NK-92 (cell line): Measurements from ENCODE around the gene CD8B.
A peak's percentile ranks its signal among the peaks of the same experiment; 100 is the strongest.
"Not testable (repeated sequence)": the region's sequence is repeated elsewhere in the genome, so short reads cannot be mapped to it uniquely, and the experiment has no call there.

Experiments used
- DNase-seq: peaks from one replicate; lab custom pipeline; 2025; ENCODE audit not compliant: unreplicated experiment; lab: John Stamatoyannopoulos, UW

CD8B gene

DNA sequence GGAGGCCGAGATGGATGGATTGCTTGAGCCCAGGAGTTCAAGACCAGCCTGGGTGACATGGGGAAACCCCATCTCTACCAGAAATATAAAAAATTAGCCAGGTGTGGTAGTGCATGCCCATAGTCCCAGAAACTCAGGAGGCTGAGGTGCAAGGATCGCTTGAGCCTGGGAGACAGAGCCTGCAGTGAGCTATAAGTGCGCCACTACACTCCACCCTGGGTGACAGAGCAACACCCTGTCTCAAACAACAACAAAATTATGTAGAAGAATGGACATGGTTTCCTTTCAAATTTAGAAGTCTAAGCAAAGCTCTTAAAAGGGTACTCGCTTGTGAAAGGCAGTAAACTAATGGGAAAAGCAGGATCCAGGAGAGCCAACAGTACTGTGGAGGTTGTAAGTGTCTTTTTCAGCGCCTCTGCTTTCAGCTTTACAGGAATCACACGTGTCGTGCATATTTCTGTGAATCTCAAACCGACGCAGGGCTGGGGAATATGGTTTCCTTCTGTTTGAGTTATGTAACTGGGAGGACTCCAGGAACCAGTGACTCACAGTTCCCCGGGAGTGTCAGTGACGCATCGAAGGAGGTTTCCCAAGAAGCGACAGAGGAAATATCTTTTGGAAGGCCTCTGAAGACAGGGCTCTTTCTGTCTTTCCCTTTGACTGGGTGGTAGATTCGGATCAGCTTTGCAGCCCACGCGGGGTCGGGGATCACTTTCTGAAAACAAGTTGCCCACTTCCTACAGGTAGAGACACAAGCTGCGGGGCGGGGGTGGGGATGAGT is 24.6 kb downstream of the CD8B start:
- peak; percentile 3 for DNase-seq

DNA sequence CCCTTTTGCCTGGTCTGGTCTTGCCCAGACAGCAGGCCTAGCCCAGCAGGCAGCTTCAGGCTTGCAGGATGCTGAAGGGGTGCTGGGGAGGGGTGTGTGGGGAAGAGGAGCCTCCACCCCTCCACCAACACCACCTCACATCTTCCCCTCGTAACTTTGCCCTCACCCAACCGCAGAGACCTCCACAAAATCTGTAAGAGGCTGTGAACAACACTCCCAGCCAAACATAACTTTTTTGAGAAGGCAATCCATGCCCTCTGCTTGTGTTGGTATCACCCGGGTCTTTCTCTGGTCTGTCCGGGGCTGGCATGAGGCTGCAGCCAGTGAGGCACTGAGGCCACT is 26.2 kb downstream of the CD8B start:
- not testable (repeated sequence) for DNase-seq

DNA sequence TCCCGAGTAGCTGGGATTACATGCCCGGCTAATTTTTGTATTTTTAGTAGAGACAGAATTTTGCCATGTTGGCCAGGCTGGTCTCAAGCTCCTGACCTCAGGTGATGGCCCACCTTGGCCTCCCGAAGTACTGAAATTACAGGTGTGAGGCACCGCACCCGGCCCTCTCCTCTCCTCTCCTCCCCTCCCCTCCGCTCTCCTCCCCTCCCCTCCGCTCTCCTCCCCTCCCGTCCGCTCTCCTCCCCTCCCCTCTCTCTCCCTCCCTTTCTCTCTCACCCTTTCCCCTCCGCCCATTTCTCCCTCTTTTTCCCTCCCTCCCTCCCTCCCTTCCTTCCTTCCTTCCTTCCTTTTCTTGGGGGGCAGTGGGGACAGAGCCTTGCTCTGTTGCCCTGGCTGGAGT is 28.4 kb downstream of the CD8B start:
- DNase-seq: no peak

DNA sequence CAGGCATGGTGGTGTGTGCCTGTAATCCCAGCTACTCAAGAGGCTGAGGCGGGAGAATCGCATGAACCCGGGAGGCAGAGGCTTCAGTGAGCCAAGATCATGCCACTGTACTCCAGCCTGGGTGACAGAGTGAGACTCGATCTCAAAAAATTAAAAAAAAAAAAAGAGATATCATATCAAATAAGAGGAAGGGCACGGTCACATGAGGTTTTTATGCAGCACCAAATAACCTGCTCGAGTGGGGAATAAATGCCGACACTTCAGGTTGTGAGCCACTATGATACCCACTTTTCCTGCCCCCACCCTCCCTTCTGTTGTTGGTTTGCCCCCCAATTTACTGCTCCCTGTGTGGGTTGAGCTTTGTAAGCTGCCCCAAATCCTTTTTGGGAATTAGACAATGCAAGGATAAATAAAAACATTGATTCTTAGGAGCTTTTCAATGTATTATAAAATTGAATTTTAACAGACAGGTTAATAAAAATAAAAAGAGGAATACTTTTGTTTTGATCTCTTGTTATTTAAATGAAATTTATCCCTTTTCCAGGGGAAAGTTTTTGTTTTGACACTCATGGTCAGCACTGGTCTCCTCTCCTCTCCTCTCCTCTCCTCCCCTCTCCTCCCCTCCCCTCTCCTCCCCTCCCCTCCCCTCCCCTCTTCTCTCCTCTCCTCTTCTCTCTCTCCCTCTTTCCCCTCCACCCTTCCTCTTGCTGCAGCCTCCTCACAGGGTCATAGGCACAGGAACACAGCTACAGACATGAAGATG is 29.2 kb downstream of the CD8B start:
- DNase-seq: no peak

DNA sequence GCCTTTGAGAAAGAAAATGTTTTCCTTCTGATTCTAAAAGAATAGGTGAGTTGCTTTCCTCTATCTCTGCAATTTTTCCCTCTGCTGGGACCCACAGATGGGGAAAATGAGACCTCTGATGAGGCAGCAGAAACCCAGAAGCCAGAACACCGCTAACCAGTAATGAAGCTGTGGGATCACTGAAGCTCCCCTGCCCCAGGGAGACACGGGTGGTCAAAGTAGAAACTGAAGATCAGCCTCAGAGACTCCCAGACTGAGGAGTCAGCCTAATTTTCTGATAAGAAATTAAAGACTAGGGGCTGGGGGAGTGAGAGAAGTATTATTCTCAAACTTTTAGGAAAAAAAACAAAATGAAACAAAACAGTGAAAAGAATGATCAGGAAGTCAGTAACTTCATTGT is 30.1 kb downstream of the CD8B start:
- no peak for DNase-seq

DNA sequence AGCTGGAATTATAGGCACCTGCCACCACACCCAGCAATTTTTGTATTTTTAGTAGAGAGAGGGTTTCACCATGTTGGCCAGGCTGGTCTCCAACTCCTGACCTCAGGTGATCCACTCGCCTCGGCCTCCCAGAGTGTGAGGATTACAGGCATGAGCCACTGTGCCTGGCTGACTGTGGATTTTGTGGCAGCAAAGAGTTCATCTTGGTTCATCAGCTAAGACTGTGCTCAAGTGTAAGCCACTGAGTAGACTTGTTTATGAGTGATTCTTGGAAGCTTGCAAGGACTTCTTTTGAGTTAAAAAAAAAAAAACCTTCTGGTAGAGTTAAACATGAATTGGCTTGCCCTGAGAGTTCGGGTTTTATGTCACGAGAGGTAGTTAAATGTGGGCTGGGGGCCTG is 34.7 kb downstream of the CD8B start:
- no peak for DNase-seq

DNA sequence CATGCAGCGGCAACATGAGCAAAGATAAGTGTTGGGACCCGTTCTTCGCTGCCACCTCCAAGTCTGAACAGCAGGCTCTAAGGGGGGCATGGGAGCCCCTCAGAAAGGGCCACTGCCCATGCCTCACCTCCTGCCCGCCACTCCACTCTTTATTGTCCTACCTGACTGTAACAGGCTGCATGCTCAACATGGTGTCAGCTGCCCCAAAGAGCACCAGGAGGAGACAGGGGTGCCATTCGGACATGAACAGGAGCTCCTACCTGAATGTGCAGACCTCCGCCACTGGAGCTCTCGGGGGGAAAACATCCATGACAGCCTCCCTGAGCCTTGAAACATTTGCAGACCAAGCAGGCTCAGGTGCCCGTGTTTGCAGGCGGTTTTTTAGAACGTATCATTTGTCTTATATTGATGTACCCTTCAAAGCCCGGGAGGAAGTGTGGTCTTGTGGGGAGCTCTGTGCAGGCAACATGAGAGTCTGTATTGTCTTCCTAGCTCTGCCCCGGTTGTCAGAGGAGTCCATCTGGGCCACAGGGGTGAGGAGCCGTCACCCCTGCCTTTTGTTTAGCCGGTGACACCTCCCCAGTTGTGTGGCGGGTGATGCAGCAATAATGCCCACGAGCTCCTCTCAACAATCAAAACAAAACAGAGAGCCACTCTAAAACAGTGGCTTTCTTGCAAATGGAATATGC is 35.8 kb downstream of the CD8B start:
- no peak for DNase-seq

DNA sequence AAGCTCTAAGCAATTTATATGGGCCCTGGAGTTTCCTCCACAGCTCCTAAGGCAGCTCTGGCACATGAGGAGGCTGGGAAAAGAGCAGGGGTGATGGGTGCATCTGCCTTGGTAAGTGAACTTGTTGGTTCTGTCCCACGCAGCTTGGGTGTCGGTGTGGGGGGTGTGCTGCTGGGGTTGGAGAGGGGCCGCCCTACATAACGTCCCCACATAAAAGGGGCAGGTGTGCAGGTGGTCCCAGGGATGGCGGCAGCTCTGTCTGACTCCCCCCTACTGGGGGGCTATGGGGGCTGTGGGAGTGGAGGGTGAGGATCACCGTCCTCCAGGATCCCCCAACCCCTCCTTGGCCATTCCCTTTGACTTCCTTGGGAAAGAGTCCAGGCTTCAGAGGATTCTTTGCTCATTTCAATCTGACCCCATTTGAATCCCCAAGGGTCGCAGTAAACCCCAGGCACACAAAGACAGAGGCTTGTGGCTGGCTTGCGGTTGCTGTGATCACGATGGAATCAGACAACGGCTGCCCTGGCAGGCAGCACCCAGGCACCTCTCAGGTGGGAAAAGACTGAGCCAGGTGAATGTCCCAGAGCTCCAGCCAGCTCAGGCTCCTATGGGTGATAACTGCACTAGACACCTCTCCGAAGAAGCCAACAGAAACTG is 36.5 kb downstream of the CD8B start:
- no peak for DNase-seq

DNA sequence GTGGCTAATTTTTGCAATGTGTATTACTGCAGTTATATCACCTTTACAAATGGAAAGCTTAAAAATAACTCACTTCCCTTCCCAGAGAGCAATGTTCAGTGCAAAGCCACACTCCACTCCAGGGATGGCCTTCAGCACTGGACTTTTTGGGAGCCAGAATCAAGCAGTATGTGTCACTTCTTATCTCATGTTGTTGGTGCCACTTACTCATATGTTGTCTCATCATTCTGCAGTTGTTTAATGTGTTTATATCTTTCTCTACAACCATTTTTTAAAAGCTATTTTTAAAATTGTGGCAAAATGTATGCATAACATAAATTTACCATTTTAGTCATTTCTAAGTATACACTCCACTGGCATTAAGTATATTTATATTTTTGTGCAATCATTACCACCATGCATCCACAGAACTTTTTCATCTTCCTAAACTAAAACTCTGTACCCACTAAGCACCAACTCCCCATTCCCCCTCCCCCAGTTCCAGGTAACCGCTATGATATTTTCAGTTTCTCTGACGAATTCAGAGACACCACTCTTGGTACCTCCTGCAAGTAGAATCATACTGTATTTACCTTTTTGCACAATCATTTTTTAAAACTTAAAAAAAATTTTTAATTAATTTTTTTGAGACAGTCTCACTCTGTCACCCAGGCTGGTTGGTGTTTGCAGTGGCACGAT is 38.9 kb downstream of the CD8B start:
- no peak for DNase-seq

DNA sequence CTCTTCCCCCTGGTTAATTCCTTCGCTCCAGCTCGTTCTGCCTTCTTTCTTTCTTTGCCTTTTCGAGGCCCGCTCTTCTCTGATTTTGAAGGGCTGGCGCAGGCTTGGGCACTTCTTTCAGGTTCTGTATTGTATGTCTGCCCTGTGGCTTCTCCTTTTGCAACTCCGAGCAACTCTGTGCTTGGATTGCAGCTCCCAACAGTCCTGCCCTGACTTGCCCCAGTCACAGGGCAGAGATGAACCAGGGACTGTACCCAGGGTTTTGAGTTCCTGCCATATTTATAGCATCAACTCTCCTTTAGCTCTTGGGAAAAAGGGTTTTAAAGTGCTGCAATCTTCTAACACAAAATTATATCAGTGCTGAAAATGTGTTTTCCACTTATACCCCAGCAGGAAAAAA is 39.8 kb downstream of the CD8B start:
- no peak for DNase-seq

DNA sequence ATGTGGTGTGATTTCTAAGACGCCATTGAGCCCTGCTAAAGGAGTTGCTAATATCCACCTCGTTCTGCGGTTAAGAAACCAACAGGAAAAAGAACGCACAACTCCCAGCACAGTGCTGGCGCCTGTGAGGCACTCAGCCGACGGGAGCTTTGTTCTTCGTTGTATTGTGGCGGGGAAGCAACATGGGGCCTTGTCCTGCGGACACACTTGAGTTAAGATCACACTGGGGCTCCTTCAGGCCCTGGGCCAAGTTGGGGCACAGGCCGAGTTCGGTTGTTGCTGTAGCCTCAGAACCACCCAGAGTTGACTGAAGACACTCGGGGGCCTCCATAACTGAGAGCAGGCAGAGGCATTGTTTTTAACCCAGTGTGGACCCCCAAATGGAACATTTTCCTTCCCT is 40.4 kb downstream of the CD8B start:
- DNase-seq: no peak

DNA sequence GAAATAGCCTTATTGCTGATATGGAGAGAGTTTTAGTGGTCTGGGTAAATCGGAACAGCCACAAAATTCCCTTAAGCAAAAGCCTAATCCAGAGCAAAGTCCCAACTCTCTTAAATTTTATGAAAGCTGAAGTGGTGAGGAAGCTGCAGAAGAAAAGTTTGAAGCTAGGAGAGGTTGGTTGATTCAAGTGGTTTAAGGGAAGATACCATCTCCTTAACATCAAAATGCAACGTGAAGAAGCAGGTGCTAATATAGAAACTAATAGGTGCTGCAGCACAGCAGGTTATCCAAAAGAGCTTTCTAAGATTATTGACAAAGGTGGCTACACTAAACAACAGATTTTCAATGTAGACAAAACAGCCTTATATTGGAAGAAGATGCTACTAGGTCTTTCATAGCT is 42.7 kb downstream of the CD8B start:
- DNase-seq: no peak

DNA sequence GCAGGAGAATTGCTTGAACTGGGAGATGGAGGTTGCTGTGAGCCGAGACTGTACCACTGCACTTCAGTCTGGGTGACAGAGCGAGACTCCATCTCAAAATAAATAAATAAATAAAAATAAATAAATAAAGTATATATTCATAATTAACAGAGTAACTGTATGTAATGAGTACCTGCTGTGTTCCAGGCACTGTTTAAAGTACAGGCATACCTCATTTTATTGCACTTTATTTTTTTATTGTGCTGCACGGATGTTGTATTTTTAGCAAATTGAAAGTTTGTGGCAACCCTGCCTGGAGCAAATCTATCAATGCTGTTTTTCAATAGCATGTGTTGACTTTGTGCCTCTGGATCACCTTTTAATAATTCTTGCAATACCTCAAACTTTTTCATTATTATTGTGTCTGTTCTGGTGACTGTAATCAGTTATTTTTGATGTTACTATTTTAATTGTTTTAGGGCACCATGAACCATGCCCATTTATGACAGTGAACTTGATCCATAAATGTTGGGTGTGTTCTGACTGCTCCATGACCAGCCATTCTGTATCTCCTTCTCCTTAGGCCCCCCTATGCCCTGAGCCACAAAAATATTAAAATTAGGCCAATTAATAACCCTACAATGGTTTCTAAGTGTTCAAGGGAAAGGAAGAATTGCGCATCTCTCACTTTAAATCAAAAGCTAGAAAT is 43.4 kb downstream of the CD8B start:
- no peak for DNase-seq

DNA sequence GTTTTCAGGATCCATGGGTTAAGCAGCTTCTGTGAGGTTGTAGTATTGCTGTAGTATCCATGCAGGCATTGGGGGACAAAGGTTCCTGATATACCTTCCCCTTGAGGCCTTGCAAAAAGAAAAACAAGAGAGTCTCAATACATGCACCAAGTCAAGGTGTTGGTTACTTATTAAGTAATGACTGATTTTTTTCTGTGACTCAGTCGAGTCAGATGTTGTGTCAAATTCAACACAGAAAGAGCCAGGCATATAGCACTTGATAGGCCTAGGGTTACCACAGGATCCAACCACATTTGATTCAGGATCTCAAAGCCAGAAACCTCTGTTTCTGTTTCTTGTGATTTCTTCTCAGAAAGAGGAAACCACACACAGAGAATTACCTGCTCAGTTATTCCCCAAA is 46.1 kb downstream of the CD8B start:
- DNase-seq: no peak

DNA sequence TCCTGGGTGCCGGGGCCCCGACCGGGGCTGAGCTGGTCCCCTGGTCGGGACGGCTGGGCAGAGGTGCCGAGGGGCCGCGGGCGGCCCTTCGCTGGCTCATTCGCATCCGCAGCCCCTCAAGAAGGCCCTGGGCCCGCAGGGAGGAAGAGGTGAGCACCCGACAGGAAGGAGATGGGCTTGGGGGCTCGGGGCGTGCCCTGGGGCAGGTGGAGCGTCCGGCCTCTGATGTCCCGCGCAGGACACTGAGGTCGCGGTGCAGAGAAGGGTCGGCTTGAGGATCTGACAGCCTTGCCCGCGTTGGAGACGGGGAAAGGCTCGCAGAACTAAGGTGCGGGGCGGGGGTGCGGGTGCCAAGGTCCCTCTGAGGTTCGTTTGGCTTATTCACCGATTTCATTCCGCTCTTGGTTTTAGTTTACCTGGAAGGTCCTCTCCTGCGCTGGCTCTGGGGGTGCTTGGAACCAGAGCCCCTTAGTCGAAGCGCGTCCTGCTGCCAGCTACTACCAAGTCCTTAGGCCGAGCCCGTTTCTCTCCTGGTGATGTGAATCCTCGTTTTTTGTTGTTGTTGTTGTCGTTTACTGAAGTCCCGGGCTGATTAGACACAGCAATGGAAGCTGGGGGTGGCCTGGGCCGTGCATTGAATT is 52.1 kb downstream of the CD8B start:
- DNase-seq: no peak

DNA sequence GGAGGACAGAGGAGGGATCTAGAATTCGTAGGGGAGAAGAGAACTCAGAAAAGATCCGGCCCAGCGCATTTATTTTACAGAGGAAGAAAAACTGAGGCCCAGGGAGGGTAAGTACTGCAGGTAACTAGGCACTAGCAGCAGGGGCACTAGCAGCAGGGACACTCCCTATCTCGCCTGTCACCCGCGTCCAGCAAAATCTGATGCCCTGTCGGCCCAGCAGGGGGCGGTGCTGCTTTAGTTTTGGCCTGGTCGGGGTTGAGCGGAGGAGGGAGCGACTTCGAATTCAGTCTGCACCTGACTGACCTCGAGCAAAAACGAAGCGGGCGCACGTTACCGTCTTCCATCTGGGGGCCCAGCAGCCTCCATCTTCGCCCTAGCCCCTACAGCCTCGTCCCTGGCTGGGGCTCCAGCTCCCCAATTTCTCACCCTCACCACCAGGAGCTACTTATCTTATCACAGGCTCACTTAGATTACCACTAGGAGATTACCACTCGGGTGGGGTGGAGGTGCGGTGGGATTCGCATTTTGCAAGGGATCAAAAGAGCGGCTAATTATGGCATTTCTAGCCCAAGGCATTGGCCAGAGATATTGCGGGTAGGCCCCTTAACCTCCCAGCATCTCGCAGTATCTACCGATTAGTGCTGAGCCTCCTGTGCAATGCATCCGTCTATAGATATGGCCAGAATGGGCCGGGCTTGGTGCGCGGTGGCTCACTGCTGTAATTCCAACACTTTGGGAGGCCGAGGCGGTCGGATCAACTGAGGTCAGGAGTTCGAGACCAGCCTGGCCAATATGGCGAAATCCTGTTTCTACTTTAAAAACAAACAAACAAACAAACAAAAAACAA is 53.1 kb downstream of the CD8B start:
- DNase-seq: peak; percentile 49

DNA sequence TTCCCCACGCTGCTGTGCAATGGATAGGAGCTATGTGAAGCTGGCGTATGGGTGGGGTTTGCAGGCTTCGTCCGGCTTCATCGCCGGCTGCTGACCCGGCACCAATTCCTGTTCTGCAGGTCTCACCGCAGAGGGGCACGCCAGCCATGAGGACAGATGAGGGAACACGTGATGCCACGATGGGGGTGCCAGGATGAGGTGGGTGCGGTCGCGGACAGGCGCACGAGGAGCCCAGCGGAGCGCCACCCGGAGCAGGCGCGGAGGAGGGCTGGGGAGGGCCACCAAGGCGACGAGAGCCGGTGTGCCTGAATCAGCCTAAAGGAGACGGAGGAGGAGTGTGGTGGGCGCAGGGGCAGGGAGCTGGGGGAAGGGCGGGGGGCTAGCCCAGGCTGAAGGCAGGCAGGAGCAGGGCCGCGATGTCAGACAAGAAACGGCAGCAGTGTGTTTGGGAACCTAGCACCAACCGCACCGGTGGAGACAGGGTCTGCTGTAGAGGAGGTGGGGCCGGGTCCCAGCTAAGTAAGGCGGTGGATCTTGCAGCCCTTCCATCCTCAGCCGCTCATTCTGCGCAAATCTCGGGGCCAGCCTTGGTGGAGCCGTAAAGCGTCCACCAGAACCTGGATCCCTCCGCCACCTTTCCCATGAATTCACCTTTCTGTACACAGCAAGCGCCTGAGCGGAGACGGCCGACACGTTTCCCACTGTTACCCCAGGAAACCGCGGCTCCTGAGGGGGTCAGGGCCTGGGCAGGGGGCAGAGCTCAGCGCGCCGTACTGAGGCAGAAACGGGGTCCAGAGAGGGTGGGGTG is 54.0 kb downstream of the CD8B start:
- DNase-seq: no peak

DNA sequence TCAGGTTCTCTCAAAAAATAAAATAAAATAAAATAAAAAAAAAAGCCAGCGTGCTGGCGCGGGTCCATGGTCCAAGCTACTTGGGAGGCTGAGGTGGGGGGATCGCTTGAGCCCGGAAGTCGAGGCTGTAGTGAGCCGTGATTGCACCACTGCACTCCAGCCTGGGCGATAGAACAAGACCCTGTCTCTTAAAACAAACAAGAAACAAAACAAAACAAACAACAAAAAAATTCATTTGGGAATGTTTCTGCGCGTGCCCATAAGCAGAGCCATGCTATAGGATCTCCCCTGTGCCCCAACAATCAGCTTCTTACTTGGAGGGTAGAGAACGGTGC is 54.6 kb downstream of the CD8B start:
- DNase-seq: no peak
